Measurements from ENCODE around the gene GREB1L. TPM values are rescaled to one million over a fixed set of nuclear protein-coding genes. Genes with fewer than 3 reads are reported as not detected.

GREB1L gene
- total and polyA plus RNA-seq, 2 donors (not counting 3 experiments of a cell fraction or from before 2014, with no cell fraction given): 0.22 to 0.41 TPM

DNA sequence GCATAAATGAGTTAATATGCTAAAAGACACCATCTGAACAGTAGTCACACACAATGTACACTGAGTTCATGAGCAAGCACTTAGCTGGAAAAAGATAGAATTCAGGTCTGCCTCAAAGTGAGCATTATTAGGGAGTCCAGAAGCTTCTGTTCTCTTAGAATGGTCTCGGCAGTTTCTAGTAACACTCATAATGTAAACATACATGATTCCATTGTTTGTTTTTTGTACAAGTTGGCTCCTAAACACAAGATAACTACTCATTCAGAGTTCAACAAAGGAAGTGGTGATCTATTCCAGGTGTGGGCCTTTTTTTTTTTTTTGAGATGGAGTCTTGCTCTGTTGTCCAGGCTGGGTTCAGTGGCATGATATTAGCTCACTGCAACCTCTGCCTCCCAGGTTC is 292.3 kb downstream of the GREB1L start:
- Histone ChIP-seq H3K9ac (replicated peaks; ENCODE audit: extremely low read depth, insufficient read depth, low read length) (no peak overlapping the region), H2AFZ (ENCODE audit: low read depth, low read length) (no peak overlapping the region), H3K9me3 (replicated peaks; ENCODE audit: control insufficient read depth, insufficient read depth, low read length) (no peaks in the 10 kb centered on the region), H3K4me3 (replicated peaks in 1 of 3; ENCODE audit: insufficient read depth in 1 of 3, low read depth in 1 of 3, low read length in 3 of 3) (no peak overlapping the region), H3K36me3 (ENCODE audit: control insufficient read depth in 2 of 2, extremely low read depth in 1 of 2, insufficient read depth in 2 of 2, low read length in 2 of 2) (peaks cover 0 to 5% of the 10 kb centered on the region in 2 experiments), H3K4me1 (ENCODE audit: control insufficient read depth, extremely low read depth, insufficient read depth, low read length) (no peaks in the 10 kb centered on the region), H3K27ac (ENCODE audit: insufficient read depth, low read depth, low read length) (no peak overlapping the region), H4K20me1 (replicated peaks; ENCODE audit: control insufficient read depth, extremely low read depth, insufficient read depth, low read length) (no peaks in the 10 kb centered on the region), H3K4me2 (ENCODE audit: insufficient read depth, low read length) (no peak overlapping the region), H3K79me2 (ENCODE audit: control insufficient read depth, insufficient read depth, low read length) (no peaks in the 10 kb centered on the region), H3K9me1 (replicated peaks; ENCODE audit: control insufficient read depth, extremely low read depth, insufficient read depth, low read length) (no peaks in the 10 kb centered on the region), H3K27me3 (ENCODE audit: control insufficient read depth in 2 of 2, insufficient read depth in 2 of 2, low read length in 2 of 2) (no peaks in the 10 kb centered on the region)
- no peak for TF ChIP-seq EZH2 (IDR thresholded peaks at IDR 0.05; ENCODE audit: borderline replicate concordance, low read depth, low read length, severe bottlenecking)
- TF ChIP-seq JUN (IDR thresholded peaks at IDR 0.05; ENCODE audit: borderline replicate concordance, insufficient read depth, insufficient read length, low read depth): no peak
- TF ChIP-seq POLR2AphosphoS5 (IDR thresholded peaks at IDR 0.05; ENCODE audit: insufficient read depth, low read depth, low read length): no peak
- TF ChIP-seq POLR2A (IDR thresholded peaks at IDR 0.05; ENCODE audit: low read depth, low read length): no peak
- no peak for TF ChIP-seq GATA2 (IDR thresholded peaks at IDR 0.05; ENCODE audit: insufficient read depth, insufficient read length, low read depth, low read length)
- no peak for TF ChIP-seq MYC (IDR thresholded peaks at IDR 0.05; ENCODE audit: low read depth, low read length)
- no peak for TF ChIP-seq FOS (IDR thresholded peaks at IDR 0.05; ENCODE audit: borderline replicate concordance, insufficient read depth, low read length)
- intact Hi-C loops (cut with micrococcal nuclease) (no loop called here), dilution Hi-C loops (cut with MboI; ENCODE audit: extremely low pct_ligation_motif_present, low sequenced_read_pairs) (no loop called here)
- ChIA-PET CTCF (no interaction called here), POLR2A (no interaction called here)
- FAIRE-seq (no peak), DNase-seq (ENCODE audit: low read depth, low spot score) (no peak)
- no TSS peak for BruUV-seq (replicated peaks)

DNA sequence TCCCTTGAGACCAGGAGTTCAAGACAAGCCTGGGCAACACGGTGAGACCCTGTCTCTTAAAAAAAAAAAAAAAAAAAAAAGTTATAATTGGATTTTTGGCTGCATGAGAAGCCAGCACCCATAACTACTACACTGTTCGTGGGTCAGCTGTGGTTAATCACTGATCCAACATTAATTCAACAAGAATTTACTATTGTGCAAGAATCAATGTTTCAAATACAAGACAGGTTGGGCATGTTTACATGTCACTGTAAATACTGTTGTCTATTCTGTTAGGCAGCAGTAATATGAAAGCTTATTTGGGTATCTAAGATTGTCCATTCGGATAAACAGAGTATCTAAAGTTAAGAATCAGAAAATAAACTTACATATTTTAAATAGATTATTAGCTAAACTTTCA is 296.2 kb downstream of the GREB1L start:
- Histone ChIP-seq H3K4me3 (replicated peaks in 1 of 3; ENCODE audit: insufficient read depth in 1 of 3, low read depth in 1 of 3, low read length in 3 of 3) (no peak overlapping the region), H3K4me2 (ENCODE audit: insufficient read depth, low read length) (no peak overlapping the region), H3K9me1 (replicated peaks; ENCODE audit: control insufficient read depth, extremely low read depth, insufficient read depth, low read length) (no peaks in the 10 kb centered on the region), H4K20me1 (replicated peaks; ENCODE audit: control insufficient read depth, extremely low read depth, insufficient read depth, low read length) (no peaks in the 10 kb centered on the region), H3K9me3 (replicated peaks; ENCODE audit: control insufficient read depth, insufficient read depth, low read length) (no peaks in the 10 kb centered on the region), H3K36me3 (ENCODE audit: control insufficient read depth in 2 of 2, extremely low read depth in 1 of 2, insufficient read depth in 2 of 2, low read length in 2 of 2) (no peaks in the 10 kb centered on the region), H3K79me2 (ENCODE audit: control insufficient read depth, insufficient read depth, low read length) (no peaks in the 10 kb centered on the region), H2AFZ (ENCODE audit: low read depth, low read length) (no peak overlapping the region), H3K9ac (replicated peaks; ENCODE audit: extremely low read depth, insufficient read depth, low read length) (no peak overlapping the region), H3K27me3 (ENCODE audit: control insufficient read depth in 2 of 2, insufficient read depth in 2 of 2, low read length in 2 of 2) (no peaks in the 10 kb centered on the region), H3K4me1 (ENCODE audit: control insufficient read depth, extremely low read depth, insufficient read depth, low read length) (no peaks in the 10 kb centered on the region), H3K27ac (ENCODE audit: insufficient read depth, low read depth, low read length) (no peak overlapping the region)
- BruUV-seq (replicated peaks): no TSS peak
- POLR2A ChIA-PET: no interaction called here
- intact Hi-C loops (cut with micrococcal nuclease) (no loop called here), dilution Hi-C loops (cut with MboI; ENCODE audit: extremely low pct_ligation_motif_present, low sequenced_read_pairs) (no loop called here)
- no peak for TF ChIP-seq FOS (IDR thresholded peaks at IDR 0.05; ENCODE audit: borderline replicate concordance, insufficient read depth, low read length)
- TF ChIP-seq CTCF (IDR thresholded peaks at IDR 0.05; ENCODE audit: extremely low read depth in 1 of 2, insufficient read depth in 1 of 2, low read depth in 1 of 2, low read length in 2 of 2): no peak
- TF ChIP-seq MAX (IDR thresholded peaks at IDR 0.05; ENCODE audit: insufficient read depth, insufficient read length): no peak
- no peak for TF ChIP-seq JUN (IDR thresholded peaks at IDR 0.05; ENCODE audit: borderline replicate concordance, insufficient read depth, insufficient read length, low read depth)
- TF ChIP-seq MYC (IDR thresholded peaks at IDR 0.05; ENCODE audit: low read depth, low read length): no peak
- no peak for TF ChIP-seq POLR2AphosphoS5 (IDR thresholded peaks at IDR 0.05; ENCODE audit: insufficient read depth, low read depth, low read length)
- TF ChIP-seq EZH2 (IDR thresholded peaks at IDR 0.05; ENCODE audit: borderline replicate concordance, low read depth, low read length, severe bottlenecking): no peak
- no peak for TF ChIP-seq POLR2A (IDR thresholded peaks at IDR 0.05; ENCODE audit: low read depth, low read length)
- no peak for TF ChIP-seq GATA2 (IDR thresholded peaks at IDR 0.05; ENCODE audit: insufficient read depth, insufficient read length, low read depth, low read length)
- FAIRE-seq (no peak), DNase-seq (ENCODE audit: low read depth, low spot score) (no peak)
- CTCF ChIA-PET: no interaction called here
